Lung (tissue), 12 donors: ENCODE data around the gene DOCK4. TPM values are rescaled to one million over a fixed set of nuclear protein-coding genes. Genes with fewer than 3 reads are reported as not detected.

Experiments
- ATAC-seq: fragments of 200-7000 bp; cut with Tn5 transposase; one replicate; pipeline ENCODE4 v1.9.1; 2020; ENCODE audit warnings: moderate number of reproducible peaks; ENCODE audit not compliant: insufficient read depth, low FRiP score
- DNase-seq, 3 donors: peaks; one replicate each; pipeline ENCODE4 v3.0.0-alpha.2; 2013 to 2017
- H3K27ac ChIP-seq, 2 donors: one replicate each; pipeline ENCODE4 v1.5.1; 2013; ENCODE audit warnings: mild to moderate bottlenecking in 2 of 2, moderate library complexity in 2 of 2, control low read depth in 1 of 2, inconsistent platforms in 1 of 2, low read depth in 1 of 2, low read length in 1 of 2
- H3K27me3 ChIP-seq, 3 donors: one replicate each; pipeline ENCODE4 v1.5.1; 2013; ENCODE audit warnings: low read length in 2 of 3; ENCODE audit not compliant: control insufficient read depth in 3 of 3, insufficient read depth in 3 of 3
- H3K36me3 ChIP-seq, 4 donors: one replicate each; pipeline ENCODE4 v1.5.1; 2013; ENCODE audit warnings: low read length in 4 of 4, mild to moderate bottlenecking in 1 of 4, moderate library complexity in 1 of 4; ENCODE audit not compliant: control insufficient read depth in 4 of 4, insufficient read depth in 4 of 4
- H3K4me1 ChIP-seq, 5 donors: one replicate each; pipeline ENCODE4 v1.5.1; 2013; ENCODE audit warnings: low read length in 5 of 5, mild to moderate bottlenecking in 2 of 5, moderate library complexity in 1 of 5; ENCODE audit not compliant: control insufficient read depth in 5 of 5, insufficient read depth in 5 of 5
- H3K4me3 ChIP-seq: one replicate; pipeline ENCODE4 v1.5.1; 2013; ENCODE audit warnings: mild to moderate bottlenecking, control low read depth, moderate library complexity
- H3K9ac ChIP-seq, 2 donors: one replicate each; pipeline ENCODE4 v1.5.1; 2013; ENCODE audit warnings: low read length in 2 of 2, control low read depth in 1 of 2; ENCODE audit not compliant: insufficient read depth in 1 of 2
- H3K9me3 ChIP-seq, 4 donors: one replicate each; pipeline ENCODE4 v1.5.1; 2013; ENCODE audit warnings: low read length in 3 of 4, mild to moderate bottlenecking in 1 of 4, moderate library complexity in 1 of 4; ENCODE audit not compliant: control insufficient read depth in 4 of 4, insufficient read depth in 3 of 4
- CTCF ChIP-seq: IDR thresholded peaks from 2 replicates; pipeline ENCODE4 v1.5.1; 2012; ENCODE audit warnings: mild to moderate bottlenecking; ENCODE audit errors: control extremely low read depth, extremely low read depth
- WGBS, 2 donors: extraction: QIAGEN DNeasy Blood & Tissue Kit; methylation state at CpG; one replicate each; pipeline ENCODE4 v1.1.7; 2013; 5-methylcytosine and 5-hydroxymethylcytosine counted together
- polyA plus RNA-seq, 2 donors: library from polyadenylated mRNA; stranded (reverse); fragments of 200-250 nt; gene quantifications; one replicate each; pipeline ENCODE4 v1.2.1, GENCODE V29; 2013
- total RNA-seq, 2 donors: library from RNA; depleted of rRNA in 1 of 2; stranded (reverse); fragments of >200 nt in 1 of 2; gene quantifications; one replicate each; pipeline ENCODE4 v1.2.1, GENCODE V29; 2014 to 2021
- donor health status: control.
- donor health status: control.
- donor health status: Bipolar disorder and iron deficiency.
- donor health status: healthy.
- donor health status: DM: yes; HTN: yes; CAD: no.

Gene DOCK4
- total and polyA plus RNA-seq, 4 donors, result 18.7 to 163 (median 40.3) TPM

- Histone ChIP-seq H3K9me3 (peaks cover 0 to 17% (median 3%) of the 10 kb centered on the region in 4 donors), H3K4me1 (peaks cover 0 to 11% (median 0%) of the 10 kb centered on the region in 5 donors), H3K4me3 (no peak overlapping the region), H3K9ac (no peak overlapping the region), H3K27me3 (no peaks in the 10 kb centered on the region), H3K27ac (no peak overlapping the region), H3K36me3 (peaks cover 3 to 42% (median 20%) of the 10 kb centered on the region in 4 donors)
- 75 to 86% methylated on average over 3 of the region's 3 CpGs for WGBS, 2 donors
- TF ChIP-seq CTCF, result no peak
- DNase-seq, result peak in 2 of 3 donors; percentile 20 to 28
- no peak for ATAC-seq
Measured at GRCh38 chr7:111803015-111803758, 403.0 kb downstream of the DOCK4 start.

GRCh38 chr7:111802194-111802772 lies 403.9 kb downstream of the DOCK4 start:
- TF ChIP-seq CTCF, result no peak
- Histone ChIP-seq H3K27ac (no peak overlapping the region), H3K27me3 (no peaks in the 10 kb centered on the region), H3K9ac (no peak overlapping the region), H3K4me1 (peaks cover 0 to 11% (median 0%) of the 10 kb centered on the region in 5 donors), H3K4me3 (no peak overlapping the region), H3K9me3 (peaks cover 4 to 24% (median 6%) of the 10 kb centered on the region in 4 donors), H3K36me3 (peaks cover 3 to 49% (median 21%) of the 10 kb centered on the region in 4 donors)
- DNase-seq, result no peak
- 76 to 96% methylated on average over 3 of the region's 3 CpGs for WGBS, 2 donors
- no peak for ATAC-seq

GRCh38 chr7:111801277-111801676 lies 404.9 kb downstream of the DOCK4 start:
- Histone ChIP-seq H3K36me3 (peaks cover 6 to 52% (median 20%) of the 10 kb centered on the region in 4 donors), H3K4me3 (no peak overlapping the region), H3K4me1 (peaks cover 0 to 11% (median 0%) of the 10 kb centered on the region in 5 donors), H3K27ac (no peak overlapping the region), H3K9ac (no peak overlapping the region), H3K27me3 (no peaks in the 10 kb centered on the region), H3K9me3 (peaks cover 10 to 33% (median 15%) of the 10 kb centered on the region in 4 donors)
- DNase-seq (no peak), ATAC-seq (no peak)
- no peak for TF ChIP-seq CTCF
- WGBS, 2 donors, result 94 to 98% methylated on average over 4 of the region's 4 CpGs
